Stomach (tissue), 9 donors: ENCODE measurements around the gene DRC3. TPM values are rescaled to one million over a fixed set of nuclear protein-coding genes. Genes with fewer than 3 reads are reported as not detected.
"Not testable (repeated sequence)": the region's sequence is repeated elsewhere in the genome, so short reads cannot be mapped to it uniquely, and the experiment has no call there.

ENCODE experiments used
- DNase-seq, 2 donors: peaks; one replicate each; pipeline versions ENCODE4 v3.0.0 to v3.0.0-alpha.2; 2013 to 2019
- H3K27ac ChIP-seq, 5 donors: fragments of 200-600 bp in 4 of 5; sonication (generic) in 4 of 5; one replicate each; pipeline ENCODE4 v1.5.1; 2013 to 2019; ENCODE audit warnings: mild to moderate bottlenecking in 1 of 5, moderate library complexity in 1 of 5
- H3K27me3 ChIP-seq, 3 donors: fragments of 200-600 bp; sonication (generic); one replicate each; pipeline ENCODE4 v1.5.1; 2017 to 2019; ENCODE audit warnings: mixed run types in 1 of 3
- H3K36me3 ChIP-seq, 4 donors: fragments of 200-600 bp; sonication (generic); 1 replicate in 3 of 4; 2 replicates in 1 of 4; pipeline ENCODE4 v1.5.1; 2016 to 2019
- H3K4me1 ChIP-seq, 4 donors: fragments of 200-600 bp; sonication (generic); one replicate each; pipeline ENCODE4 v1.5.1; 2016 to 2019
- H3K4me3 ChIP-seq, 4 donors: fragments of 200-600 bp; sonication (generic) in 3 of 4; one replicate each; pipeline ENCODE4 v1.5.1; 2016 to 2019; ENCODE audit warnings: mild to moderate bottlenecking in 1 of 4
- H3K9me3 ChIP-seq, 4 donors: fragments of 200-600 bp; sonication (generic); one replicate each; pipeline ENCODE4 v1.5.1; 2016 to 2019
- EP300 ChIP-seq: sonication (generic); formaldehyde crosslinking; IDR thresholded peaks from one replicate; pipeline ENCODE4 v1.6.1; 2017; ENCODE audit warnings: antibody characterized with exemption
- POLR2A ChIP-seq, 4 donors: fragments of 450-650 bp; IDR thresholded peaks; one replicate each; pipeline ENCODE4 v1.6.1; 2016; ENCODE audit warnings: antibody characterized with exemption in 4 of 4, control low read depth in 2 of 4, mild to moderate bottlenecking in 1 of 4, moderate library complexity in 1 of 4
- POLR2AphosphoS5 ChIP-seq, 3 donors: sonication (generic); formaldehyde crosslinking; IDR thresholded peaks; one replicate each; pipeline ENCODE4 v1.6.1; 2016; ENCODE audit warnings: antibody characterized with exemption in 3 of 3
- WGBS, 5 donors: extraction: QIAGEN DNeasy Blood & Tissue Kit in 3 of 5; methylation state at CpG; one replicate each; pipeline versions ENCODE4 v1.1.5 to v1.1.7; 2013 to 2018; 5-methylcytosine and 5-hydroxymethylcytosine counted together
- intact Hi-C: fragments of 100-400 bp; cut with DNase I; formaldehyde crosslinking; loops from one replicate; pipeline ENCODE4 v1.15.1; 2023; ENCODE audit warnings: low total_unique reads
- polyA plus RNA-seq, 3 donors: library from polyadenylated mRNA; stranded (reverse); fragments of 200-250 nt; gene quantifications; one replicate each; pipeline ENCODE4 v1.2.3, GENCODE V29; 2013
- total RNA-seq, 5 donors: library from RNA; depleted of rRNA; stranded (reverse); fragments of >200 nt; gene quantifications; one replicate each; pipeline versions ENCODE4 v1.1.0 to v1.2.3, GENCODE V29; 2014 to 2016
- TF ChIP-seq, protein P1 (sequence below), 7 experiments: fragments of 450-650 bp in 4 of 7; fragments of 200-600 bp in 3 of 7; sonication (generic) in 3 of 7; IDR thresholded peaks; one replicate each; pipeline ENCODE4 v1.5.1; 2016 to 2019; ENCODE audit warnings: antibody characterized with exemption in 7 of 7, control low read depth in 2 of 7, mild to moderate bottlenecking in 1 of 7
- donor health status: healthy with polysubstance abuse.
- donor health status: Bipolar disorder and iron deficiency.
- donor health status: healthy.

The DRC3 gene
- total and polyA plus RNA-seq, 8 donors = 1.1 to 16.5 (median 1.7) TPM; not detected in 1

DNA sequence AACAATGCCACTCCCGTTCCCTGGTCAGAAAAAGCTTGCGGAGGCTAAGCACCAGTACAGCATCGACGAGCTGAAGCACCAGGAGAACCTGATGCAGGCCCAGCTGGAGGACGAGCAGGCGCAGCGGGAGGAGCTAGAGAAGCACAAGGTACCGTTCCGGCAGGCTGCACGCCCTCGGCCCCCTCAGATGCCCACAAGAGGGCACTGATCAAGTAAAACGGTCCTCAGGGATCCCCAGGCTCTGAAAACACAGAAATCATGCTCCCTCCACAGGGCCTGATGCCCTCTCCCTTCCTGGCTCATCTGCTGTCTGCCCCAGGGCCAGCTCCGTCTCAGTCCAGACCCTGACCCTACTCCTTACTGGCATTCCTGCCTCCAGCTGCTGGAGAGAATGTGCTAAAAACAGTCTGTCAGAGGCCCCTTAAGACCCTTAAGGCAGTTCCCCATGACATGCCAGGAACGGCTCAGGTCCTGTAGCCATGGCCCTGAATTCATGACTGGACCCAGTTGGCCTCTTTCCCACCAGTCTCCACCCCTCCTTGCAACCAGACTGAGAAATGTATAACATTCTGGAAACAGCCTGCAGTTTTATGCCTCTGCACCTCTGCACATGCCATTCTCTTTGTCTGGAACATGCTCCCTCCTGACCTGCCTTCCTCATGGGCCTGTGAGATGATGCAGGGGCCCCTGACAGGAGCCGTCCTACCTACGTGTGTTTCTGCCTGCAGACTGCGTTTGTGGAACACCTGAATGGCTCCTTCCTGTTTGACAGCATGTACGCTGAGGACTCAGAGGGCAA is 21.8 kb downstream of the DRC3 start:
- 42 to 67% (median 55%) methylated on average over 17 to 18 of the region's 18 CpGs for WGBS, 5 donors
- Histone ChIP-seq H3K36me3 (peaks cover 0 to 18% (median 0%) of the 10 kb centered on the region in 4 donors), H3K27me3 (no peaks in the 10 kb centered on the region), H3K27ac (no peak overlapping the region), H3K4me3 (no peak overlapping the region), H3K4me1 (peaks cover 0 to 12% (median 0%) of the 10 kb centered on the region in 4 donors), H3K9me3 (no peaks in the 10 kb centered on the region)
- peak; percentile 43 to 62 for DNase-seq
- TF ChIP-seq EP300 (no peak), POLR2AphosphoS5 (IDR thresholded peaks at IDR 0.05) (no peak), POLR2A (IDR thresholded peaks at IDR 0.05) (no peak)
- TF ChIP-seq, protein P1, sequence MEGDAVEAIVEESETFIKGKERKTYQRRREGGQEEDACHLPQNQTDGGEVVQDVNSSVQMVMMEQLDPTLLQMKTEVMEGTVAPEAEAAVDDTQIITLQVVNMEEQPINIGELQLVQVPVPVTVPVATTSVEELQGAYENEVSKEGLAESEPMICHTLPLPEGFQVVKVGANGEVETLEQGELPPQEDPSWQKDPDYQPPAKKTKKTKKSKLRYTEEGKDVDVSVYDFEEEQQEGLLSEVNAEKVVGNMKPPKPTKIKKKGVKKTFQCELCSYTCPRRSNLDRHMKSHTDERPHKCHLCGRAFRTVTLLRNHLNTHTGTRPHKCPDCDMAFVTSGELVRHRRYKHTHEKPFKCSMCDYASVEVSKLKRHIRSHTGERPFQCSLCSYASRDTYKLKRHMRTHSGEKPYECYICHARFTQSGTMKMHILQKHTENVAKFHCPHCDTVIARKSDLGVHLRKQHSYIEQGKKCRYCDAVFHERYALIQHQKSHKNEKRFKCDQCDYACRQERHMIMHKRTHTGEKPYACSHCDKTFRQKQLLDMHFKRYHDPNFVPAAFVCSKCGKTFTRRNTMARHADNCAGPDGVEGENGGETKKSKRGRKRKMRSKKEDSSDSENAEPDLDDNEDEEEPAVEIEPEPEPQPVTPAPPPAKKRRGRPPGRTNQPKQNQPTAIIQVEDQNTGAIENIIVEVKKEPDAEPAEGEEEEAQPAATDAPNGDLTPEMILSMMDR (IDR thresholded peaks at IDR 0.05) = peak in 3 of 7 experiments; percentile 16 to 26 (median 25)
- intact Hi-C loops = no loop called here

DNA sequence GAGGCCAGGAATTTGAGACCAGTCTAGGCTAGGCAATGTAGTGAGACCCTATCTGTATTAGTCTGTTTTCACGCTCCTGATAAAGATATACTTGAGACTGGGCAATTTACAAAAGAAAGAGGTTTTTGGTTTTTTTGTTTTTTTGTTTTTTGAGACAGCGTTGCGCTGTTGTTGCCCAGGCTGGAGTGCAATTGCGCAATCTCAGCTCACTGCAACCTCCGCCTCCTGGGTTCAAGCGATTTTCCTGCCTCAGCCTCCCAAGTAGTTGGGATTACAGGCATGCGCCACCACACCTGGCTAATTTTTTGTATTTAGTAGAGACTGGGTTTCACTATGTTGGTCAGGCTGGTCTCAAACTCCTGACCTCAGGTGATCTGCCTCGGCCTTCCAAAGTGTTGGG is 23.2 kb downstream of the DRC3 start:
- H3K27ac ChIP-seq, H3K27me3 ChIP-seq, H3K9me3 ChIP-seq, DNase-seq, H3K4me1 ChIP-seq, H3K36me3 ChIP-seq, H3K4me3 ChIP-seq, intact Hi-C loops: not testable (repeated sequence)
- 91 to 97% (median 95%) methylated on average over 8 of the region's 8 CpGs for WGBS, 5 donors

DNA sequence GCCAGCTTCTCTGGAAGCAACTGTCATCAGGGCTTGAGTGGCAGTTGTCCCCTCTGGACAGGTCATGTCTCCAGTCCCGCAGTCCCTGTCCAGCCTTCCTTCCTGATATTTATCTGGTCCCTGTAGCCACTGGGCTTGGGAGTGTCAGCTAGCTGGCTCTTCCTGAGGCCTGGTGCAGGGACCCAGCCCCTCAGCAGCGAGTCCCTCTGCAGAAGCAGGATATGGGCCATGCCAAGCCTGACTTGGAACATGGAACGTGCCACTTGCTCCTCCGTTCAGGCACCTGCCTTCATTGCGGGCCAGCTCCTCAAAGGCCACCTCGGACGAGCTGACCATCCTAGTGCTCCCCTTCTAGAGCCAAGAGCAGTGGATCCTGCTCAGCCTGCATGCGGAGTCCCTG is 26.3 kb downstream of the DRC3 start:
- Histone ChIP-seq H3K9me3 (no peaks in the 10 kb centered on the region), H3K36me3 (no peaks in the 10 kb centered on the region), H3K4me3 (no peak overlapping the region), H3K27ac (no peak overlapping the region), H3K4me1 (peaks cover 0 to 5% (median 0%) of the 10 kb centered on the region in 4 donors), H3K27me3 (no peaks in the 10 kb centered on the region)
- TF ChIP-seq, protein P1 (IDR thresholded peaks at IDR 0.05) = no peak
- TF ChIP-seq POLR2AphosphoS5 (IDR thresholded peaks at IDR 0.05) (no peak), POLR2A (IDR thresholded peaks at IDR 0.05) (no peak), EP300 (no peak)
- DNase-seq = no peak
- intact Hi-C loops = no loop called here
- 91 to 98% (median 95%) methylated on average over 8 of the region's 8 CpGs for WGBS, 5 donors

DNA sequence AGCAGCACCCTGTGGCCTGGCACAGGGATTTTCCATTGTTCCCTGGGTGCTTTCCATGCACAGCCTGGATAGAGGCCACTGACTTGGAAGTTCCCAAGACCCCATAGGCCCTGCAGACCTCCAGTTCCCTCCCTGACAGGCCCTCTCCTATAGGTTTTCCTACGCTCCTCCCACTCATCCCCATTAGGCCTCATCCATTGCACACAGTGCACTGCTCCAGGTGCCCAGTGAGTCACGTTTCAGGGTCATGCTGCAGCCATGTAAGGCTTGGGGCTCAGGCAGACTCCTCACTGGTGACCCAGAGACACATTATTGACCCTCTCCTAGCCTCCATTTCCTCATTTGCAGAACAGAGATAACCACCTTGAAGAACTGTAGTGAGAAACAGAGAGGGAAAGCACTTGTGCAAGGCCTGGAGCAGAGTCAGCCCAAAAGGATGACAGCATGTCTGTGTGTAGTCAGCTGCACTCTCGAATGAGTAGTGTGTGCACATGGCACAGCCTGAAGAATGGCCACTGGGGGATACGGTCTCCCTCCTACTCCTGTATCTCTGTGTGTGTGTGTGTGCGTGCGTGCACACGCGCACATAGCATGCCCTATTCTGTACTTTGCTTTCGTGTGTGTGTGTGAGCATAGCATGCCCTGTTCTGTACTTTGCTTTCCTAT is 26.8 kb downstream of the DRC3 start:
- Histone ChIP-seq H3K4me3 (no peak overlapping the region), H3K36me3 (peaks cover 0 to 4% (median 1%) of the 10 kb centered on the region in 4 donors), H3K9me3 (no peaks in the 10 kb centered on the region), H3K27me3 (no peaks in the 10 kb centered on the region), H3K4me1 (no peaks in the 10 kb centered on the region), H3K27ac (no peak overlapping the region)
- peak in 1 of 2 donors; percentile 19 for DNase-seq
- 78 to 87% (median 84%) methylated on average over 9 of the region's 9 CpGs for WGBS, 5 donors
- intact Hi-C loops = no loop called here
- TF ChIP-seq POLR2A (IDR thresholded peaks at IDR 0.05) = no peak
- TF ChIP-seq EP300 = no peak
- no peak for TF ChIP-seq POLR2AphosphoS5 (IDR thresholded peaks at IDR 0.05)
- TF ChIP-seq, protein P1 (IDR thresholded peaks at IDR 0.05) = no peak

DNA sequence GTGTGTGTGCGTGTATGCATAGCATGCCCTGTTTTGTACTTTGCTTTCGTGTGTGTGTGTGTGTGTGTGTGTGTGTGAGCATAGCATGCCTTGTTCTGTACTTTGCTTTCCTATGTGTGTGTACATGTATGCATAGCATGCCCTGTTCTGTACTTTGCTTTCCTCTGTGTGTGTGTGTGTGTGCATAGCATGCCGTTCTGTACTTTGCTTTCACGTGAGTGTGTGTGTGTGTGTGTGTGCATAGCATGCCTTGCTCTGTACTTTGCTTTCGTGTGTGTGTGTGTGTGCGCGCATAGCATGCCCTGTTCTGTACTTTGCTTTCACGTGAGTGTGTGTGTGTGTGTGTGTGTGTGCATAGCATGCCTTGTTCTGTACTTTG is 27.4 kb downstream of the DRC3 start:
- Histone ChIP-seq H3K27me3 (no peaks in the 10 kb centered on the region), H3K27ac (no peak overlapping the region), H3K36me3 (peaks cover 0 to 9% (median 2%) of the 10 kb centered on the region in 4 donors), H3K4me3 (no peak overlapping the region), H3K4me1 (no peaks in the 10 kb centered on the region), H3K9me3 (no peaks in the 10 kb centered on the region)
- WGBS, 5 donors = 50 to 74% (median 57%) methylated on average over 8 of the region's 8 CpGs
- TF ChIP-seq POLR2A (IDR thresholded peaks at IDR 0.05) = no peak
- no peak for TF ChIP-seq EP300
- TF ChIP-seq POLR2AphosphoS5 (IDR thresholded peaks at IDR 0.05) = no peak
- TF ChIP-seq, protein P1 (IDR thresholded peaks at IDR 0.05) = no peak
- intact Hi-C loops = no loop called here
- peak in 1 of 2 donors; percentile 32 for DNase-seq
